K562 (cell line): ENCODE measurements around the gene ZCWPW1. TPM values are rescaled to one million over a fixed set of nuclear protein-coding genes. Genes with fewer than 3 reads are reported as not detected.
A peak's percentile ranks its signal among the peaks of the same experiment; 100 is the strongest.

ENCODE experiments used
- ARID3A ChIP-seq: IDR thresholded peaks from 2 replicates; pipeline ENCODE4 v1.6.1; 2012; ENCODE audit warnings: low read depth, low read length, improper control_type of control experiment, borderline replicate concordance
- ARNT ChIP-seq, 2 experiments: fragments of 450-650 bp; IDR thresholded peaks; 2 replicates each; pipeline ENCODE4 v1.6.1; 2016; ENCODE audit warnings: mild to moderate bottlenecking in 1 of 2
- CREBBP ChIP-seq: IDR thresholded peaks from one replicate; pipeline ENCODE4 v1.6.1; 2012; ENCODE audit warnings: low read depth, mild to moderate bottlenecking, control low read depth, inconsistent platforms, low read length
- HNRNPLL ChIP-seq: fragments of 200-400 bp; formaldehyde crosslinking; IDR thresholded peaks from 2 replicates; pipeline ENCODE4 v1.6.1; 2017; ENCODE audit warnings: low read length, low read depth, mild to moderate bottlenecking; ENCODE audit not compliant: poor library complexity, severe bottlenecking
- HOXB6 ChIP-seq: fragments of 250-450 bp; sonication (Bioruptor Pico); IDR thresholded peaks from 2 replicates; pipeline ENCODE4 v1.5.1; 2022; ENCODE audit warnings: mild to moderate bottlenecking, borderline replicate concordance
- KLF1 ChIP-seq: fragments of 450-650 bp; IDR thresholded peaks from 2 replicates; pipeline ENCODE4 v1.6.1; 2016; ENCODE audit warnings: missing genetic modification characterization, missing compliant biosample characterization
- LARP7 ChIP-seq: fragments of 450-650 bp; IDR thresholded peaks from 2 replicates; pipeline ENCODE4 v1.6.1; 2016
- PTRF ChIP-seq: fragments of 450-650 bp; IDR thresholded peaks from 2 replicates; pipeline ENCODE4 v1.6.1; 2016; ENCODE audit warnings: mild to moderate bottlenecking, missing genetic modification characterization, missing compliant biosample characterization
- ZFP30 ChIP-seq: fragments of 250-450 bp; sonication (Bioruptor Pico); IDR thresholded peaks from 2 replicates; pipeline ENCODE4 v1.8.0; 2022; ENCODE audit warnings: moderate library complexity, mild to moderate bottlenecking, inconsistent platforms, borderline replicate concordance
- ZNF24 ChIP-seq: fragments of 450-650 bp; IDR thresholded peaks from 2 replicates; pipeline ENCODE4 v1.6.1; 2016
- ZNF347 ChIP-seq: fragments of 450-650 bp; formaldehyde crosslinking; IDR thresholded peaks from 2 replicates; pipeline ENCODE4 v1.4.0; 2020; ENCODE audit warnings: low read depth, mild to moderate bottlenecking, moderate library complexity
- ZNF444 ChIP-seq: fragments of 250-450 bp; sonication (Bioruptor Pico); IDR thresholded peaks from 2 replicates; pipeline ENCODE4 v1.4.0; 2020; ENCODE audit warnings: mild to moderate bottlenecking, moderate library complexity
- polyA plus RNA-seq, 8 experiments: library from polyadenylated mRNA; depleted of rRNA in 4 of 8; stranded (reverse) in 5 of 8; unstranded in 3 of 8; fragments of >200 nt; fragmentation: Nextera tagmentation in 2 of 8; fragmentation: Illumina TruSeq in 1 of 8; extraction: Ambion mirVana in 2 of 8; extraction: Trizol in 1 of 8; gene quantifications; 2 replicates each; pipeline versions ENCODE4 v1.2.1 to v1.2.3, GENCODE V29; 2011 to 2014; ENCODE audit warnings: inconsistent platforms in 1 of 8, missing spikeins in 1 of 8
- total RNA-seq, 7 experiments: library from RNA; depleted of rRNA in 6 of 7; stranded (reverse); fragments of >200 nt in 6 of 7; fragmentation: Illumina TruSeq in 2 of 7; extraction: Trizol in 2 of 7; gene quantifications; 2 replicates each; pipeline versions ENCODE4 v1.2.1 to v1.2.3, GENCODE V29; 2011 to 2021; ENCODE audit warnings: low replicate concordance in 1 of 7
- TF ChIP-seq, protein P1 (sequence below): fragments of 250-450 bp; sonication (Bioruptor Pico); IDR thresholded peaks from 2 replicates; pipeline ENCODE4 v1.4.0; 2020; ENCODE audit warnings: borderline replicate concordance
- TF ChIP-seq, protein P2 (sequence below): fragments of 200-800 bp; sonication (Bioruptor generic); IDR thresholded peaks from 2 replicates; pipeline ENCODE4 v1.6.1; 2016; ENCODE audit warnings: missing genetic modification characterization, missing compliant biosample characterization
- TF ChIP-seq, protein P3 (sequence below): fragments of 450-650 bp; formaldehyde crosslinking; conservative IDR thresholded peaks from 2 replicates; pipeline ENCODE4 v1.4.0; 2022; ENCODE audit warnings: mild to moderate bottlenecking, missing genetic modification characterization

ZCWPW1 gene
- total and polyA plus RNA-seq, 9 of the 15 experiments (the other 6 are each of a cell fraction or from before 2014, with no cell fraction given) = 0.18 to 1.7 (median 1.2) TPM

- TF ChIP-seq HNRNPLL (no peak), ZNF347 (CRISPR knock-in tag) (no peak), ZFP30 (no peak), ARID3A (no peak), ARNT (IDR thresholded peaks at IDR 0.05) (0 out of 4 replicates have a peak, but pooled peaks have one; percentile 27 to 56), HOXB6 (CRISPR knock-in tag) (no peak), ZNF444 (CRISPR knock-in tag) (no peak), KLF1 (tag) (no peak), PTRF (tag) (no peak), ZNF24 (no peak), LARP7 (no peak), CREBBP (no peak)
- TF ChIP-seq, protein P1, sequence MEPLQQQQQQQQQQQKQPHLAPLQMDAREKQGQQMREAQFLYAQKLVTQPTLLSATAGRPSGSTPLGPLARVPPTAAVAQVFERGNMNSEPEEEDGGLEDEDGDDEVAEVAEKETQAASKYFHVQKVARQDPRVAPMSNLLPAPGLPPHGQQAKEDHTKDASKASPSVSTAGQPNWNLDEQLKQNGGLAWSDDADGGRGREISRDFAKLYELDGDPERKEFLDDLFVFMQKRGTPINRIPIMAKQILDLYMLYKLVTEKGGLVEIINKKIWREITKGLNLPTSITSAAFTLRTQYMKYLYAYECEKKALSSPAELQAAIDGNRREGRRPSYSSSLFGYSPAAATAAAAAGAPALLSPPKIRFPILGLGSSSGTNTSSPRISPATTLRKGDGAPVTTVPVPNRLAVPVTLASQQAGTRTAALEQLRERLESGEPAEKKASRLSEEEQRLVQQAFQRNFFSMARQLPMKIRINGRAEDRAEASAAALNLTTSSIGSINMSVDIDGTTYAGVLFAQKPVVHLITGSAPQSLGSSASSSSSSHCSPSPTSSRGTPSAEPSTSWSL = no peak
- TF ChIP-seq, protein P2, sequence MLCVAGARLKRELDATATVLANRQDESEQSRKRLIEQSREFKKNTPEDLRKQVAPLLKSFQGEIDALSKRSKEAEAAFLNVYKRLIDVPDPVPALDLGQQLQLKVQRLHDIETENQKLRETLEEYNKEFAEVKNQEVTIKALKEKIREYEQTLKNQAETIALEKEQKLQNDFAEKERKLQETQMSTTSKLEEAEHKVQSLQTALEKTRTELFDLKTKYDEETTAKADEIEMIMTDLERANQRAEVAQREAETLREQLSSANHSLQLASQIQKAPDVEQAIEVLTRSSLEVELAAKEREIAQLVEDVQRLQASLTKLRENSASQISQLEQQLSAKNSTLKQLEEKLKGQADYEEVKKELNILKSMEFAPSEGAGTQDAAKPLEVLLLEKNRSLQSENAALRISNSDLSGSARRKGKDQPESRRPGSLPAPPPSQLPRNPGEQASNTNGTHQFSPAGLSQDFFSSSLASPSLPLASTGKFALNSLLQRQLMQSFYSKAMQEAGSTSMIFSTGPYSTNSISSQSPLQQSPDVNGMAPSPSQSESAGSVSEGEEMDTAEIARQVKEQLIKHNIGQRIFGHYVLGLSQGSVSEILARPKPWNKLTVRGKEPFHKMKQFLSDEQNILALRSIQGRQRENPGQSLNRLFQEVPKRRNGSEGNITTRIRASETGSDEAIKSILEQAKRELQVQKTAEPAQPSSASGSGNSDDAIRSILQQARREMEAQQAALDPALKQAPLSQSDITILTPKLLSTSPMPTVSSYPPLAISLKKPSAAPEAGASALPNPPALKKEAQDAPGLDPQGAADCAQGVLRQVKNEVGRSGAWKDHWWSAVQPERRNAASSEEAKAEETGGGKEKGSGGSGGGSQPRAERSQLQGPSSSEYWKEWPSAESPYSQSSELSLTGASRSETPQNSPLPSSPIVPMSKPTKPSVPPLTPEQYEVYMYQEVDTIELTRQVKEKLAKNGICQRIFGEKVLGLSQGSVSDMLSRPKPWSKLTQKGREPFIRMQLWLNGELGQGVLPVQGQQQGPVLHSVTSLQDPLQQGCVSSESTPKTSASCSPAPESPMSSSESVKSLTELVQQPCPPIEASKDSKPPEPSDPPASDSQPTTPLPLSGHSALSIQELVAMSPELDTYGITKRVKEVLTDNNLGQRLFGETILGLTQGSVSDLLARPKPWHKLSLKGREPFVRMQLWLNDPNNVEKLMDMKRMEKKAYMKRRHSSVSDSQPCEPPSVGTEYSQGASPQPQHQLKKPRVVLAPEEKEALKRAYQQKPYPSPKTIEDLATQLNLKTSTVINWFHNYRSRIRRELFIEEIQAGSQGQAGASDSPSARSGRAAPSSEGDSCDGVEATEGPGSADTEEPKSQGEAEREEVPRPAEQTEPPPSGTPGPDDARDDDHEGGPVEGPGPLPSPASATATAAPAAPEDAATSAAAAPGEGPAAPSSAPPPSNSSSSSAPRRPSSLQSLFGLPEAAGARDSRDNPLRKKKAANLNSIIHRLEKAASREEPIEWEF (CRISPR knock-in tag) = no peak
- TF ChIP-seq, protein P3, sequence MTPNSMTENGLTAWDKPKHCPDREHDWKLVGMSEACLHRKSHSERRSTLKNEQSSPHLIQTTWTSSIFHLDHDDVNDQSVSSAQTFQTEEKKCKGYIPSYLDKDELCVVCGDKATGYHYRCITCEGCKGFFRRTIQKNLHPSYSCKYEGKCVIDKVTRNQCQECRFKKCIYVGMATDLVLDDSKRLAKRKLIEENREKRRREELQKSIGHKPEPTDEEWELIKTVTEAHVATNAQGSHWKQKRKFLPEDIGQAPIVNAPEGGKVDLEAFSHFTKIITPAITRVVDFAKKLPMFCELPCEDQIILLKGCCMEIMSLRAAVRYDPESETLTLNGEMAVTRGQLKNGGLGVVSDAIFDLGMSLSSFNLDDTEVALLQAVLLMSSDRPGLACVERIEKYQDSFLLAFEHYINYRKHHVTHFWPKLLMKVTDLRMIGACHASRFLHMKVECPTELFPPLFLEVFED (CRISPR knock-in tag) = no peak
Measured at GRCh38 chr7:100465702-100466311, 37.3 kb upstream of the ZCWPW1 start (continued).
